HS-27A (cell line): ENCODE results near the gene MAPKAP1.

Experiments used
- DNase-seq: peaks from one replicate; pipeline ENCODE4 v3.0.0-alpha.2; 2012; ENCODE audit warnings: low read depth, missing footprints

MAPKAP1 gene

DNA sequence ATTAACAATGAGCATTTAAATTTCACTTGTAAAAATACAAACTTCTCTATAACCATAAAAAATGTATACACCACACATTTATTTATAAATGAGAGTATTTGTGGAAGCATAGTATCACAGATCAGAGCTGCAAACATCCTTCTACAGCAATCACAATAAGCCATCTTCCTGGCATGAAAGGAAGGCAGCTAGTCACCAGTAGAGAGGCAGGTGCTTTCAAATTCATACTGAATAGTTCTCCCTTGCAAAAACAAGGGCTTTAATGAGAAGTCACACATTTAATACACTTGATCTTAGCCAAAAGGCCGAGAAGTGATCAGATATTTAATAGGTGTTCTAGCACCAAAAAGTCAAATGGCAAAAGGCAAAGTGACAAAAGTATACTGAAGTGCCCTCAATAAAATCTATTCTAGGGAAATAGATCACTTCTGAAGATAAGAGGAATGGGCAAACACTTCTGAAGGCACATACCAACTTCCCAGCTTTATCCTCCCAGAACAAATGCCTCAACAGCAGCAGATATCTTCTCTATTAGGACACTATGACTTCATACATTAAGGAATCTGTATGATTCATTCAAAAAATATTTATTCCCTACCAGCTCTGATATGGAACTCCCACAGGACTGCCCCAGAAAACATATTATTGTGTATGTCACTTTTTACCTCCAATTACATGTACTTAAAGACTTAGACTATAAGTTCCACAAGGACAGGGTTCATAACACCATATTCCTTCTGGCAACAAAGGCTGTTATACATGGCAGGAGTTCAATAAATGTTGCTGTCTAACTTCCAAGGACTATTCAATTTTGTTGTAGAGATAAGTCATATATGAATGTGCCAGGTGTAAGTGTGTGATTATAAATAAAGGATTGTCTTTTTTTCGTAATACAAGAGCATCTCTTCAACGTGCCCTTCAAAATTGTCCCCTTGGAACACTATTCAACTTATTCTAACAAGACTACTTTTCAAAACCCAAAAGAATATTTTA lies 31.7 kb downstream of the MAPKAP1 start:
- DNase-seq, result peak; percentile 72

DNA sequence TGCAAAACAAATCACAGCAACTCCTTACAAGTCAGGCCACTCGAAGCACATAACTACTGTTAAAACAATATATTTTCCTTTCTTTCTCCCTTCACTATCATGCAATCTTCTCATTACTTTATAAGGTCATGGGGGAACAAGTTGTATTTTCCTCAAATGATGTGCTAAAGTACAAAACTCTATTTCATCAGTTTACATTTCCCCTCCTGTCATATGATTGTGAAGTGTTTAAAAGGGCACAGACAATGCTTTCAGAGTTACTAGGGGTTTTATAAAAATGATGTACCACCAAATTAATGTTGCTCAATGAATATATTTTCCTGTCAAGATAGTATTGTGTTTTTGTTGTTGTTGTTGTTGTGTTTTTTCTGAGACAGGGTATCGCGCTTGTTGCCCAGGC lies 34.1 kb downstream of the MAPKAP1 start:
- DNase-seq, result no peak

DNA sequence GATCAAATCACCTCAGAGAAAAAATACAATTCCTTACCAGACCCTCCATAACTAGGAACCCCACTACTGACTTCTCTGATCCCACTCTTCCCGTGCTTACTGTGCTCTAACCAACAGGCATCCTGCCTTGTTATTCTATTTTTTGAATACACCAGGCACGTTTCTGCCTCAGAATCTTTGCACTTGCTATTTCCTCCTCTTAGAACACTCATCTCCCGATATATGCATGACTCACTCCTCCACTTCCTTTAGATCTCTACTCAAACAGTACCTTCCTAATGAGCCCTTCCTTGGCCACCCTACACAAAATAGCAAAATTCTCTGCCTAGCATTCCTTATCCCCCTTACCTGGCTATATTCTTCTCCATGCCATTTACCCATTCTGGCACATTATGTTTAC lies 43.9 kb downstream of the MAPKAP1 start:
- no peak for DNase-seq

DNA sequence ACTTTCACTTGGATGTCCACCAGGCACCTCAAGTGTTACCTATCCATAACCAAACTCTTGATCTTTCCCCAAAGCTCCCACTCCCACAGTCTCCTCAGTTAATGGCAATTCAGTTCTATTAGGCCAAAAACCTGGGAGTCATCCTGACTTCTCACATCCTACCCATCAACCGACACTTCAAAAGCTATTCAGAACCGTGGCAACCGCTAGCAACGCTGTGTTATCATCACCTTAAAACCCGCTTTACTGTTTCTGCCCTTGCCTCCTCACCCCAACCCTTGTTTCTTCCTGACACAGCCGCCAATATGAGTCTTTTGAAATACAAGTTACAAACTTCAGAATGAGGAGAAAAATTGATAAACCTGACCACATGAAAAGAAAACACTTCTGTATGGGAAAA lies 46.5 kb downstream of the MAPKAP1 start:
- DNase-seq, result no peak

DNA sequence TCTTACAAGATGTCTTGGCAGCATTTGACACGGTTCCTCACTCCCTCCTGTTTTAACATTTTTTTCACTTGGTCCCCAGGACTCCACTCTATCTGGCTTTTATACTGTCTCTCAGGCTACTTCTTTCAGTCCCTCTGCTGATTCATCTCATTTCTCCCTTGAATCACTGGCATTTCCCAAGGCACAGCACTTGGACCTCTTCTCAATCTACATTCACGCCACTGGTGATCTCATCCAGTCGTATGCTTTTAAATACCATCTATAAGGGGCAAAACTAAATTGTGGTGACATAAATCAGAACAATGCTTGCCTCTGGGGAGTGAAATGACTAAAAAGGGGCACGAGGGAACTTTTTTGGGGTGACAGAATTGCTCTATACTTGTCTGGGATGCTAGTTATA lies 47.1 kb downstream of the MAPKAP1 start:
- DNase-seq, result no peak

DNA sequence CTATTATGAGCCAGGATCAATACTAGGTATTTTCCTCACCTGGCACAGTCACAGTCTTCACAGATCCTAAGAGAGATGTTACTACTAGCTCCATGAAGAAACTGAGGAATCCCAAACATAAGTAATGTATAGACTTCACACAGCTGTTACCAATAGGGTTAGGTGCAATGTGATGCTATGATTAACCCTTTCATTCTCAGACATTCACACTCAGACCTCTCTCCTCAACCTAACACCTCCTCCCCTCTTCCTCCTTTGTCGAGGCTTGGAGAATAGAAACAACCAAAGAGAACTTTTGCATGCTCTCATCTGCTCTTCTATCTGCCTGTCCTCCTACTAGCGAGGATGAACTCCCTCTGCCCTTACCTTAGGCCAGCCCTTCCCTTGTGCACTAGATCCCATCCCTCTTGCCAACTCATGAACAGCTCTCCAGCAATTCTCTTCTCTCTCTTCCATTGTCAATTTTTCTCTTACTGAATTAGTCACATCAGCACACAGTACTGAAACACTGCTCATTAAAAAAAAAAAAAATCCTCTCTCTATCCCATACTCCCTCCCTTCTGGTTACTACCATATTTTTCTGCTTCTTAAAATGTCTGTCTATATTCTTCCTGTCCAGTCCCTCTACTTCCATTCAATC lies 47.7 kb downstream of the MAPKAP1 start:
- DNase-seq, result no peak

DNA sequence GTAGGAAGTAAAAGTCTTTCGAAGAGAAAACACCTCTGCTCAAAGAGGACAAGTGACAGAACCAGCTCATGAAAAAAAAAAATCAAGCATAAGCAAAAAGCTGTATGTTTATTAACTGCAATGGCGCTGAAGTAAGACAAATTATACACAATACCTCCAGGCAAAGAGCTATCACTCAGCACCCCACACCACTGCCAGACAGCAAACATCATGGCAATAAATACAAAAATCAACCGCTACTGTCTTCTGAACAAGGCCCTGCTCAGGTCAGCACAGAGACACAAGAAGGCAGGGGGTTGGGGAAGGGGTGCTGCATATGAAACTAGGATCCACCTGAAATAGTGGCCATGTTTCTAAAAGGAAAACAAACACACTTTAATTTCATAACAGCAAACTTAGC lies 50.4 kb downstream of the MAPKAP1 start:
- no peak for DNase-seq

DNA sequence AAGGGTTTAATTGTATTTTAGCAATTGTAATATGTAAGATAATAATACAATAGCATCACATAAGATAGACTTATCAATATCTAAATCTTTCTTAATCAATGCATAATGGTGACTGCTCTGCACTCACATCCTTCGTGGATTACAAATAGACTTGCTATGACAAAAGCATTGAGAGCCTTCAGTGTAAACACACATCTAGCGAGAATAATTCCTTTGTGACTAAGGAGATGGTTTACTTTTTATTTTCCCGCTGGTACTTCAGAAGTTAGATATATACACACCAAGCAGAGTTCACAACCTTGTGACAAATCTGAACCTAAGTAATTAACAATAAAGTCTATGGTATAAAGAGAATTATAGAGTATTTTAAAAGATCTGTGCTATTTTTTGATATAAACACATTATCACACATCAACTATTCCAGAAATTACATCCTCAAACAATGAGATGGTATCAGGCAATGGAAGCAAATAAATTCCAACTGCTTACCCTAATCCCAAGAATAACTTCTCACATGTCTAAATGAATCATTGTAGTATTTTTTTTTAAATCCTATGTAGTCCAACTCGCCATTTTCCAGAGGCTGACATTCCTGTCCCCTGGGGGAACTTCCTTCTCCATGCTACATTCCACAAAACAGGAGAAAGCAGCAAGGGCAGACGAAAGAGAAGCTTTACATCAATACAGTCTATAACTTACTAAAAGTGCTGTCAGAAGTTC lies 51.2 kb downstream of the MAPKAP1 start:
- no peak for DNase-seq

DNA sequence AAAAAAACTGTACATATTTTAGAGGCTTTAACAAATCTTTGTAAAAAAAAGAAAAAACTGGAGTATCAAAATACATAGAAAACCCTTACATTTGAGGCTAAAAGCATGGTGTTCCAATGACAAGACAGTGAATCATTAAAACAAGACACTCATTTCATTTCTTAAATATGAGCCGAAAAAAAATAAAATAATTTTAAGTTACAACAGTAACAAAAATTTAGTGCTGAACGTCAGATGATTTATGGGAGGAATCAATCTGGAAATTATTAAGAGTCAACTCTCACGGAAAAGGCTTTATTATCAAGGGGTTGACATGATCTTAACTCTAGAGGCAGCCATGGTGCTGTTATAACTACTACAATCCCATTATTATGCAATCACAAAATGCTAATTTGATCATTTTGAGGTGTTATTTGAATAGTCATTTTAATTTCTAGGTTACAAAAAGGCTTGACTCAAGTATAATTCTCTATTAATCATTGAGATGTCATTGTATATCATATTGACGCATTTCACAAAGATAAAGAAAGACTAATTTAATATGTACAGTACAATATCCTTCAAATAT lies 51.9 kb downstream of the MAPKAP1 start:
- DNase-seq, result no peak

DNA sequence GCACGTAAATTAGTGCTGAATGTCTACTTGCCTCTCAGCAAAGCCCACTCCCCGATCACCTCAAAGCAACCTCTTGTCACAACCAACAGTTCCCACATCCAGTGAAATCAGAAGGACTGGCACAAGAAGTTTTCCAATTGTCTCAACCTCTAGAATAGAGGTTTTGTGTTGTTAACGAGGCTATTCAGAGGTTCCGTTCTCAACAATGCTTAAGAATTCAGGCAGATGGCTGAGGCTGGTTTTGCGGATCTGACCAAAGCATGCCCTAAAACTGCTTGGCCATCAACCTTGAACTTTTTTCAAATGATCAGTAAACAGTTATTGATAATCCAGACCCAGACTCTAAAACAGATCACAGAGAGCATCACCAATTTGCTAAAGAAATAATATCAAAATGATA lies 52.9 kb downstream of the MAPKAP1 start:
- DNase-seq, result no peak

DNA sequence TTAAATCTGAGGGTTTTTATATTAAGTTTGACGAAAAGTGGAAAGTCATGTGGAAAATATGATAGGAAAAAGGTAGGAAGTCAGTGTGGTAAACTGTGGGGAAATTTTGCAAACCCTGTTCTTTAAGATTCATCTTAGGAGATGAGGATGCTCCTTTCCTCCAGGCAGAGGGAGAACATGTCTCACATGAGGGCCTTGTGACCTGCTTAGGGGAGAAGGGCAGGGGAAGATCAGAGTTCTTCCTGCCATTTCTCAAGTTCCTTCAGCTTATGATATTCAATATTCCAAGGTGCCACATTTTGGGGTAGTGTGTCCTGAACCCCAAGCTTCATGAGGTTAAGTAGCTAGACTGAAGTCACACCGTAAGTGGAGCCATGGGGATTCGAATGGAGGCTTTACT lies 53.7 kb downstream of the MAPKAP1 start:
- DNase-seq, result no peak

DNA sequence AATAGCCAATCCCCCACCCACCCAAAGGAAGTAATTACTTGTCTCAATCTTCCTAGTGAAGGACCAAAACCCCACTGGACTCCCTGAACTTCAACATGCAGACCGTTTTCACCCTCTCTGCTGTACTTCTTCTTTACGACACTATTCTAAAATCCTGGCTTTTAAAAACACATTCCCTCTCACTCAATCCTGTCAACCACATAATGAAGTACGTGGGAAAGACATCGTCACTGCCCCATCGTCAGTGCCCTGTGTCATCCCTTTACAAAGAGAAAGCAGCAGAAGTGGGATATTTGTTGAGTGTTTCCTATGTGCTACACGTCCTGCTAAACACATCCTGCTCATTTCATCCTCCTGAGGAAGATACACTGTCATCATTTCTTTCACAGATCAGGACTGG lies 54.2 kb downstream of the MAPKAP1 start:
- no peak for DNase-seq

DNA sequence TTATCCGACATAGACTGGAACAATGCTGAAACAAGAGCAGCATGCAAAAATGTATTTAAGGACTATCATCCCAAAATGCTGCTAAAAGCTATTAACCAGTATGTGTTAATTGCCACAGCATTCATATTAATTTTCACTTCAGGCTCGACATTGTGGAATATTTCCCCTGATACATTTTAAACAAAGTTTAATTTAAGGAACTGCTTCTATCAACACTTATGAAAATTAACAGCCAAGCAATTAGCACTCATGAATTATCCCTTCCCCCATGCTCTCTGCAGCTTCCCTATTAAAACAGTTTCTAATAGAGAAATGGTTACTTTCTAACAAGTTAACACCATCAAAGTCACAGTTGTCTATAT lies 54.8 kb downstream of the MAPKAP1 start:
- DNase-seq, result no peak

DNA sequence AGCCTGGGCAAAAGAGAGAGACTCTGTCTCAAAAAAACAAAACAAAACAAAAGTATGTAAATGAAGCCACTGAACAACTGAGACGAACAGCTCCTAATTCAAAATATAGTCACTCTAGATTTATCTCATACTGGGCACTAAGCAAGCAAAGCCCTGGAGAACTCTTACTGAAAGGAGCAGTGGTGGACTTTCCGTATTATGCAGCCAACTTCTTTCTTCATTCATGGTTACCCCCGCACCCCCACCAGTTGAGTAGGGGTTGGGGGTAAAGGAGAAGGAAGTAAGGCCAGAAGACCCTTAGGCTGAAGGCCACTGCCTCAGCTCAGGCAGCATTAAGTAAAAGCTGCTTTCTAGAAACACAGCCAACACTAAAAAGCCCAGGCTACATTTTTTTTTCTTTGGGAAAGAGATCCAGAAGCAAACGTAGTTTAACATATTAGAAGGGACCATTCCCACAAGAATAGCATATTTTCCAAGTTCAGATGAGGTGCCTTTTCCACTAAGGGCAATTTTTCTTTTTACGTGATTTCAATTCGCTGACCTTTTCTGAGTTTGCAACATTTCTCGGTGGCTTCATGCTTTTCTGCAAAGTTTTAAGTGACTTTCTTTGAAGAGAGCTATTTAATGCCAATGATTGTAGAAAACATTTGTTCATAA lies 55.3 kb downstream of the MAPKAP1 start:
- DNase-seq, result no peak

DNA sequence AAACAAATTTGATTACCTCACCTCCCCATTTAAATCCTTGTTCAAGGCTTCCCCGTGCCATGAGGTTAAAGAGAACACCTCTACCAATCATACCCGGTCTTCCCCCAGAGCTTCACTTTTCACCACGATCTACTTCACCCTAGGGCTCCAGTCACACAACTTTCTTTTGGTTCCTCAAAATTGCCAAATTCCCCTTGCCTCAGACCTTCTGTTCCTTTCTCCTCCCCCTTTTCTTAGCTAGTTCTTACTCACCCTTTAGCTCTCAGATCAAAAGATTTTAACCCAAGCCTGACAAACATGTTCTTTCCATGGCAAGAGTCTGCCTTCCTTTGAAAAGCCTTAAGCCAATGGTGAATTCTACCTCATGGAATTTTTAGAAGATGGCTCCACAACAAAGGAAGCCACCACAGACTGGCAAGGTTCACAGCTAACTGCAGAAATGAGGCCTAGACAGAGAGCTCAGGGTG lies 56.7 kb downstream of the MAPKAP1 start:
- DNase-seq, result no peak

DNA sequence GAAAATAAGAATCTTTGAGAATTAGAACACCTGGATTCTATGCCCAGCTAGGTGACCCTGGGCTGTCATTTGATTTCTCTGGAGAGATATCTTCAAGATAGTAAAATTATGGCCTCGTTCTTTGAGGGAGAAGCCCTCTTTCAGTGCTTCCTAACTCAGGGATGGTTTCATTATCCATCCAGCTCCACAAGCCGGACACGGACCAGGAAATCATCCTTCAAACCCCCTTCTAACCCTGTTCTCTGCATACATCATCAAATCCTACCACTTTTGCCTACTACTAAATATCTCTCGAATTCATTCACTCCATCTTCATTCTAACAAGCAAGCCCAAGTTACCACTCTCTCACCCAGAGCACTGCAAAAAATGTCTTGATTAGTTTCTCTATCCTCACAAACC lies 57.2 kb downstream of the MAPKAP1 start:
- no peak for DNase-seq

DNA sequence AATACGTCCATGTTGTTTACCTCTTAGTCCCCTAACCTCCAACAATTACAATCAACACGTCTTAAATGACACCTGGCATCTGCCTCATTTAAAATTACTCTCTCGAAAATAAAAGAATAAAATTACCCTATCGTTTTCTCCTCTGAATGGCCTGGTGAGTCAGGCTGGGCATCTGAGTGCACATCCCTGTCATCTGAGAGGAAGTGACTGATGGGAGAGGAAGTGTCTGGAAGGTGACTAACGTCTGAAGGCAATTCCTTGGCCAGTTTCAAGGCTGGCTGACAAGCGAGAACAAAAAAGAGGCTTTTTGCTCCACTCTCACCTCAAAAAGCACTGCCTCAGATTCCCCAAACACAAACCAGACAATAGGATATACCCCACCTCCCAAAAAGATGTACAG lies 57.7 kb downstream of the MAPKAP1 start:
- peak; percentile 72 for DNase-seq

DNA sequence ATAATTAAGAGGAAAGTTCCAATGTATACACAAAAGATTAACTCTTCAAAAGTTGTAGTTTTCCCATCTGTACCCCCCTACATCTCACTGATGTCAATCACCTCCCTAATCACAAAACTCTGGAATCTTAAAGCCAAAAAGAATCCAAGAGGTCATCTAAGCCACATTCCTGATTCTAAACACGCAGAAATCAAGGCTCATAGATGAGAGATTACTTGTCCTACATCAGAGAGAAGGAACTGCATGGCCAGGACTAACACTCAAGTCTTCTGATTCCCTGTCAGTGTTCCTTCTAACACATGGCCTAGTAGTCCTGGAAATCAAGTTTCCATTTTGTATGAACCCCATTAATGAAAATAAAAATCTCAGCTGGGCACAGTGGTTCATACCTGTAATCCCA lies 58.7 kb downstream of the MAPKAP1 start:
- no peak for DNase-seq

DNA sequence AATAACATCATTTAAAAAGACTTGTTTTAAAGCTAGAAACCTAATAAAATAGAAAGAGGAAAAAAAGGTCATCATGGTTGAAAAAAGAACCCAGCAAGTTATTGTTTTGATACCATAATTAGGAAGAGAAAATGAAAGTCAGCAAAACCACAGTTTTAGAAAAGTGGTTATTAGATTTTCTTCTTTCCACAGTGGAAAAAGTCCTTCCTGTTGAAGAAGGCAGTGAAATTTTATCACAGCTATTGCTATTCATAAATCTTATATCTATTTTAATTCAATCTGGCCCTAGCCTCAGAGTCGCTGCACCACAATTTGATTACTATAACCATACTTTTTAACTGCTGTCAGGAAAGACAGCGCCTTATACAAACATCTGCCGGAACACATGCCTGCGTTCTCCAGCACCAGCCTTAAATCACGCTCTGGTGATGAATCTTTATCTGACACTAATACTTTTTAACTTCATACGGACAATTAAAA lies 60.3 kb downstream of the MAPKAP1 start:
- DNase-seq, result no peak

DNA sequence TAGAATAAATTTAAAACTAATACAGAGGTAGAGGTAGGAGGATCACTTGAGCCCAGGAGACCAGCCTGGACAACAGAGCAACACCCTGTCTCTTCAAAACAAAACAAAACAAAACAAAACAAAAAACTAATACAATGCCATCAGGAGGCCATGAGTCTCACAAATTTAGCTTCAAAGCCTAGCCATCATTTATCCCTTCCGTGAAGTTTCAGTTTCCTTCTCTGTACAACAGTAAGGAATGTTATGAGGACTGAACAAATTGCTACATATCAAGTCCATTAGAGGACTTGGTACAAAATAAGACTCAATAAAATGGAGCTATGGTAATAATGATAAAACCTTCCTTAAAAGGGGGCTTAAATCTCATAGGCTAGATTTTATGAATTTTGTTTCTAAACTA lies 60.8 kb downstream of the MAPKAP1 start:
- no peak for DNase-seq

DNA sequence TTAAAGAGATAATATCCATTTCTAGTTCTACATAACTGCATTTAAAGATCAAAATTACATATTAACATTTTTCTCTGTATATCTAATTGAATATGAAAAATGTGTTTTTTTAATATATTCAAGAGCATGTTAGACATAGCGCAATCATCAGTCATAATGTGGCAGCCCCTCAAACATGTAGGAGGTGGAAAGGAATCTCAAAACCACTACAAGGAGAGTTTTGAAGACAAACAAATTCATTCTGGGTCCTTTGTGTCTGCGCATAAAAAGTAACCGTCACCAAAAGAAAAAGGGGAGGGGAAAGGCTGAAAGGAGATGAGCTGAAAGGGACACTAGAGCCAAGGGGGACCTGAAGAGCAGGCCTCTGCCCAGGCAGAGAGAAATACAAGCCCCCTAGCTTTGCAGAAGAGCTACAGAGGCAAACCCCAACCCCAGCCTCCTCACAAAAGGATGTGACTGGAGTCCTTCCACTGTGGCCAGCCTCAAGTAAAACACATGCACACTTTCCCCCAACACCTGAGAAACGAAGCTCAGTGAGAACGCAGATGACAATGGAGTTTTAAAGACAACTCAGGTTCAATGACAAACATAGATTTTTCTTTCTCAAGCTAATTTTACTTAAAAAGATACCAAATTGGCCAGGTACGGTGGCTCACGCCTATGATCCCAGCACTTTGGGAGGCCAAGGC lies 62.0 kb downstream of the MAPKAP1 start:
- DNase-seq, result no peak
